Activated CD4-positive, alpha-beta T cell treated with anti-CD3 and anti-CD28 coated beads, Interleukin-2, amount 10 ng/mL, durations not matched to agents 24 days and 14 days (primary cell): ENCODE data around the gene DNASE1L3. TPM values are rescaled to one million over a fixed set of nuclear protein-coding genes. Genes with fewer than 3 reads are reported as not detected.

Source experiments
- DNase-seq: peaks from one replicate; pipeline ENCODE4 v3.0.0; 2022
- H3K27ac Mint-ChIP-seq: one replicate; pipeline ENCODE4 v1.8.0; 2022; ENCODE audit warnings: mild to moderate bottlenecking, mixed read lengths
- H3K27me3 Mint-ChIP-seq: one replicate; pipeline ENCODE4 v1.8.0; 2022; ENCODE audit warnings: mixed read lengths
- H3K36me3 Mint-ChIP-seq: one replicate; pipeline ENCODE4 v1.8.0; 2022; ENCODE audit warnings: low read depth, mild to moderate bottlenecking, mixed read lengths
- H3K4me1 Mint-ChIP-seq: one replicate; pipeline ENCODE4 v1.8.0; 2021; ENCODE audit warnings: mixed read lengths
- H3K4me3 Mint-ChIP-seq: one replicate; pipeline ENCODE4 v1.8.0; 2022; ENCODE audit warnings: mild to moderate bottlenecking, moderate library complexity, mixed read lengths
- H3K9me3 Mint-ChIP-seq: one replicate; pipeline ENCODE4 v1.8.0; 2021; ENCODE audit warnings: mixed read lengths
- intact Hi-C: fragments of 100-400 bp; cut with micrococcal nuclease; formaldehyde crosslinking; loops from one replicate; pipeline ENCODE4 v1.15.1; 2023
- total RNA-seq: library from RNA; stranded (reverse); gene quantifications from 2 replicates; pipeline ENCODE4 v1.2.3, GENCODE V29; 2022

The DNASE1L3 gene
- total RNA-seq, 1 donor from 2014 or later = not detected

DNA sequence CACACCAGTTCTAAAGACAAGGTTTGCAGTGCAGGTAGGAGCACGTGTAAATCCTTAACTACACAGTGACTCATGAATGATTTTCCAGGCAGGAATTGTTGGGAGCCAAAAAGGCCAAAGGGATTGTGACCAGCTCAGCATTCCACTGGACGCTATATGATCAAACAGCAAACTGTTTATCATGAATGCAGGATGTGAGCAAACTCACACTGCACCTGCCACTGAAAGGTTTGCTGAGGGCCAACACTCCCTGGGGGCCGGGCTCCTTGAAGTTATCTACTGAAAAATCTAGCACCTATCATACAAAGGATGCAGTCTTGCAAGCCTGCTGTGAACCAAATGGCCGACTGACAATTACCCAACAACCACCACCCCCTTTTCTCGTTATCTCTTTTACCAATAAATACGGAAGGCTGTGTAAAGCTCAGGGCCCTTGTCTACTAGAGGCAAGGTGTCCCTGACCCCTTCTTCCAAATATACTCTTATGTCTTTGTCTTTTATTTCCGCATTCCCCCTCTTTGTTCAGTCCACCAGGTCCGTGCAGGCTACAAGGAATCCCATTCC lies 11.5 kb upstream of the DNASE1L3 start:
- no peak overlapping the region for H3K27ac Mint-ChIP-seq
- intact Hi-C loops = no loop called here
- no peaks in the 10 kb centered on the region for H3K36me3 Mint-ChIP-seq
- no peaks in the 10 kb centered on the region for H3K4me1 Mint-ChIP-seq
- no peak overlapping the region for H3K4me3 Mint-ChIP-seq
- peaks cover 14% of the 10 kb centered on the region for H3K27me3 Mint-ChIP-seq
- no peaks in the 10 kb centered on the region for H3K9me3 Mint-ChIP-seq
- no peak for DNase-seq

DNA sequence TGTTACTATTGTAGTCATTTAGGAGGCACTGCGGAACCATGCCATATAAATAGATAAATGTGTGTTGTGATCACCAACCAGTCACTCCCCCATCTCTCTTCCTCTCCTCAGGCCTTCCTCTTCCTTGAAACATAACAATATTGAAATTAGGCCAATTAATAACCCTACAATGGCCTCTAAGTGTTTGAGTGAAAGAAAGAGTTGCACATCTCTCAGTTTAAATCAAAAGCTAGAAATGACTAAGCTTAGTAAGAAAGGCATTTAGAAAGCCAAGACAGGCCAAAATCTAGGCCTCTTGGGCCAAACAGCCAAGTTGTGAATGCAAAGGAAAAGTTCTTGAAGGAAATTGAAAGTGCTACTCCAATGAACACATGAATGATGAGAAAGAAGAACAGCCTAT lies 8.1 kb upstream of the DNASE1L3 start:
- H3K27me3 Mint-ChIP-seq = peaks cover 3% of the 10 kb centered on the region
- DNase-seq = no peak
- H3K9me3 Mint-ChIP-seq = no peaks in the 10 kb centered on the region
- no peaks in the 10 kb centered on the region for H3K36me3 Mint-ChIP-seq
- intact Hi-C loops = no loop called here
- H3K4me1 Mint-ChIP-seq = peaks cover 15% of the 10 kb centered on the region
- H3K27ac Mint-ChIP-seq = no peak overlapping the region
- no peak overlapping the region for H3K4me3 Mint-ChIP-seq

GRCh38 chr3:58217209-58217811 lies 6.5 kb upstream of the DNASE1L3 start:
- no peaks in the 10 kb centered on the region for H3K9me3 Mint-ChIP-seq
- intact Hi-C loops = loop anchor here (1.0 to 2.0 kb wide), 4 partner anchors 11 to 40 kb away; no protein-coding TSS in a partner anchor
- H3K4me3 Mint-ChIP-seq = no peak overlapping the region
- H3K27ac Mint-ChIP-seq = no peak overlapping the region
- peaks cover 3% of the 10 kb centered on the region for H3K27me3 Mint-ChIP-seq
- H3K36me3 Mint-ChIP-seq = no peaks in the 10 kb centered on the region
- peak; percentile 87 for DNase-seq
- peaks cover 15% of the 10 kb centered on the region for H3K4me1 Mint-ChIP-seq

DNA sequence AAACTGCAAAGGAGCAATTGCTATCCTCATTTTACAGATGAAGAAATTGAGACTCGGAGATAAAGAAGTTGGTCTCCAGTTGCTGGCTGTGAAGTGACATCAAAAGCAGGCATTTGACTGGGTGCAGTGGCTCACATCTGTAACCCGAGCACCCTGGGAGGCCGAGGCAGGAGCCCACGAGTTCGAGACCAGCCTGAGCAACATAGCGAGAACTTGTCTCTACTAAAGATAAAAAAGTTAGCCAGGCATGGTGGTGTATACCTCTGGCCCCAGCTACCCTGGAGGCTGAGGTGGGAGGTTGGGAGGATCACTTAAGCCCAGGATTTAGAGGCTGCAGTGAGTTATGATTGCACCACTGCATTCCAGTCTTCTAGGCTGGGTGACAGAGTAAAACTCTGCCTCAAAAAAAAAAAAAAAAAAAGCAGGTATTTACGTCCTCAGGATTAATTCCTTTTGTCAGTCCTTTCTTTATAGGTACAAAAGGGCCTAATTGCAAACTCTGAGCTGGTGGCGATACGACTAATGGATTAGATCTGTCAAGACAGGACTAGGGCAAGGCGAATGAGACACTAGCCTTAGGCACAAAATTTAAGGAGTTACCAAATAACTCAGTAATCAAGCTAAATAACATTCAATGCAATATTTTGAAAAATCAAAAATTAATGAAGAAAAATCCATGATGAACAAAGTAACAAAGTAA lies 5.9 kb upstream of the DNASE1L3 start:
- Mint-ChIP-seq H3K4me1 (peaks cover 15% of the 10 kb centered on the region), H3K4me3 (no peak overlapping the region), H3K9me3 (no peaks in the 10 kb centered on the region), H3K27ac (no peak overlapping the region), H3K36me3 (no peaks in the 10 kb centered on the region), H3K27me3 (peaks cover 4% of the 10 kb centered on the region)
- DNase-seq = no peak
- intact Hi-C loops = loop anchor here (1.0 to 2.0 kb wide), 4 partner anchors 10 to 39 kb away; no protein-coding TSS in a partner anchor

- Mint-ChIP-seq H3K9me3 (no peaks in the 10 kb centered on the region), H3K27me3 (peaks cover 5% of the 10 kb centered on the region), H3K4me1 (peaks cover 15% of the 10 kb centered on the region), H3K36me3 (no peaks in the 10 kb centered on the region), H3K27ac (peak overlapping the region; percentile 45), H3K4me3 (peak overlapping the region; percentile 15)
- no peak for DNase-seq
- intact Hi-C loops = loop anchor here (2.0 kb wide), 2 partner anchors 19 to 207 kb away; partner anchors contain the start of gene FLNB
Measured at GRCh38 chr3:58215317-58216025, 4.7 kb upstream of the DNASE1L3 start.

DNA sequence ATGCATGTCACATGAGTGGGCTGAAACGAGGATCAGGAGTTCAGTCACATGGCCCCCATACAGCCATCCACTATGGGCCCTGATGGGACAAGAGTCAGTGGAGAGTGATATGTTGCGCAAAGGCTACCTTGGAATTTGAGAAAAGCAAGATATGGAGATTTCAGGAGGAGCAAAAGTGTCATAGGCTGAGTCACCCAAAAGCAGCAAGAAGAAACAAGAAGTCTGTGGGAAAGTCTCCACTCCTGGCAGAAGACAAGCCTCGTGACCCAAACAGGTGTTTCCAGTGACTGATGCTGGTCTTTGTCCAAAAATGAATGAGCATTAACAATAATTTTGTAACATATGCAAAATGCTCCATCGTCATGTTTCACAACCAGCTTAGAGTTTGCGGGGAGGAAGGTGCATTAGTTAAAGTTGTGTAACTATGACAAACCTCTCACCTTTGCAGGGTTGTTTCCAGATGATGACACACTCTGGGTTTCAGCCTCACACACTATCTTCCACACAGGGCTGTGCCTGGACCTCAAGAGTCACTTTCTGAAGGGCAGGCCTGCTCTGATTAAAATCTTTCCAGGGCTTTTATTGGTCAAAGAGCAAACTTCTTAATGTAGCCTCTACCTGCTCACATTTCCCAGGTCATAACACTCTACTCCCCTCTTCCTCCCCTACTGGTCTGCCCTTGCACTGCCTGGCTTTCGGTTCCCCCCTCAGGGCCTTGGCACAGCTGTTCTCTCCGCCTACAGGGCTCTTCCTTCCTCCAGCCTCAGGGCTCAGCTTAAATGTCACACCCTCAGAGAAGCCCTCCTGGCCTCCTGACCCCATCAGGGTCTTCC lies 3.9 kb upstream of the DNASE1L3 start:
- DNase-seq = peak; percentile 65
- no peaks in the 10 kb centered on the region for H3K36me3 Mint-ChIP-seq
- H3K4me3 Mint-ChIP-seq = peak overlapping the region; percentile 15
- peaks cover 15% of the 10 kb centered on the region for H3K4me1 Mint-ChIP-seq
- peaks cover 9% of the 10 kb centered on the region for H3K27me3 Mint-ChIP-seq
- peak overlapping the region; percentile 45 for H3K27ac Mint-ChIP-seq
- intact Hi-C loops = loop anchor here (2.0 kb wide), 1 partner anchor 206 kb away; the partner anchor contains the start of gene FLNB
- no peaks in the 10 kb centered on the region for H3K9me3 Mint-ChIP-seq

DNA sequence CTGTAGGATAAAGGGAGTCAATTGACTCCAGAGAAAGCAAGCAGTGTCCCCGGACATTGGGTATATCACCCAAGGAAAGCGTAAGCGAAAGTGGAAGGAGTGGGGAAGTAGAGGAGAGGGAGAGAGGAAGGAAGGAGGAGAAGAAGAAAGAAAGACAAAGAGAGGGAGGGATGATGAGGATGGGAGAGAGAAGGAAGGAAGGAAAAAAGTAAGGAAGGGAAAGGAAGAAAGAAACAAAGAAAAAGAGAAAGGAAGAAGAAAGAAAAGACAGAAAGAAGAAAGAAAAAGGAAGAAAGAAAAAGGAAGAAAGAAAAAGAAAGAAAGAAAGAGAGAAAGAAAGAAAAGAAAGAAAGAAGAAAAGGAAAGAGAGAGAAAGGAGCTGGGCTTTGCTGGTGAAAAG lies 839 bp downstream of the DNASE1L3 start:
- H3K27ac Mint-ChIP-seq = no peak overlapping the region
- H3K9me3 Mint-ChIP-seq = no peaks in the 10 kb centered on the region
- no peak overlapping the region for H3K4me3 Mint-ChIP-seq
- intact Hi-C loops = no loop called here
- peaks cover 10% of the 10 kb centered on the region for H3K27me3 Mint-ChIP-seq
- H3K36me3 Mint-ChIP-seq = no peaks in the 10 kb centered on the region
- DNase-seq = no peak
- H3K4me1 Mint-ChIP-seq = peaks cover 19% of the 10 kb centered on the region

DNA sequence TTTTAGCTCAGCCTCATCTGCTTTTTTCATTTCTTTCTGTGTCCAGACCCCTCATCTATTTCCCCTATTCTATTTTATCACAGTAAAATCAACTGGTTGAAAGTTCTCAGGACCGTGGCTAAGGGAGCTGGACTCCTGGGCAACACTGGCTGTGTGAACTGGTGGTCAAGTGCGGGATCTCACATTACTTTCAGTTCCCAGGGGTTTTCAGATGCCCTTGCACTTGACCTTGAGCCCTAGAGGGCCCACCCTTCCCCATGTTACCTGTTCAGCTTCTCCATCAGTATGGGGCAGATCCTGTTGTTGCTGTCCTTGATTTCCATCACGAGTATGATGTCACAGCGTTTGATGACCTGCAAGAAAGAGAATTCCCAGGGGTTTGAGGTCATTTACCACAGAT lies 2.8 kb downstream of the DNASE1L3 start:
- Mint-ChIP-seq H3K36me3 (no peaks in the 10 kb centered on the region), H3K4me3 (no peak overlapping the region), H3K9me3 (no peaks in the 10 kb centered on the region), H3K4me1 (peaks cover 11% of the 10 kb centered on the region), H3K27me3 (peaks cover 12% of the 10 kb centered on the region), H3K27ac (no peak overlapping the region)
- intact Hi-C loops = no loop called here
- DNase-seq = no peak

DNA sequence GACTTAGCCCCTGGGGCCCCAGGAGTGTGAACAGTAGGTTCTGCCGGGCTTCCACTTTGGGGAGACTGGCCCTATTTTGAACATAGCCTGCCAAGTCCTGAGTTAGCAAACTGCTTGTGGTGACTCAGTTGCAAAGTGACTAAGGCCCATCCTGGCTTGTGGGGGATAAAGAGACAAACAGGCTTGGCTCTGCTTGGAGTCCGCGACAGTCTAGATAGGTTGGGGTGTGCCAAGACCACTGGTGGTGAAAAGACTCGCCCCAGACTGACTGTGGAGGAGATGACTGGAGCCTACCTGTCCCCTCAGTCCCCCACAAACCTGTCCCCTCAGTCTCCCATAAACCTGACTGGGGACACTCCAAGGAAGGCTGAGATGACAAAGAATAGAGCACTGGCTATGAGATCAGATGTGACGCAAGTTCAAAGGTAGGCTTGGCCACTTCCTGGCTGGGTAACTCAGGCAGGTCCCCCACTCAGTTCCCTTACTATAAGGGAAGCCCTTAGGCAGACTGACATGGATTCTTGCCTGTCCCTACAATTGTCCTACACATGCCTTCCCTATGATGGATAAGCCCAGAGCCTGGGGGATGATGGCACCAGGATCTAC lies 4.3 kb downstream of the DNASE1L3 start:
- peak overlapping the region; percentile 59 for H3K27ac Mint-ChIP-seq
- H3K9me3 Mint-ChIP-seq = no peaks in the 10 kb centered on the region
- peaks cover 11% of the 10 kb centered on the region for H3K4me1 Mint-ChIP-seq
- peak; percentile 71 for DNase-seq
- intact Hi-C loops = loop anchor here (1.0 kb wide), 1 partner anchor 11 kb away; no protein-coding TSS in a partner anchor
- H3K4me3 Mint-ChIP-seq = no peak overlapping the region
- peaks cover 14% of the 10 kb centered on the region for H3K27me3 Mint-ChIP-seq
- no peaks in the 10 kb centered on the region for H3K36me3 Mint-ChIP-seq

DNA sequence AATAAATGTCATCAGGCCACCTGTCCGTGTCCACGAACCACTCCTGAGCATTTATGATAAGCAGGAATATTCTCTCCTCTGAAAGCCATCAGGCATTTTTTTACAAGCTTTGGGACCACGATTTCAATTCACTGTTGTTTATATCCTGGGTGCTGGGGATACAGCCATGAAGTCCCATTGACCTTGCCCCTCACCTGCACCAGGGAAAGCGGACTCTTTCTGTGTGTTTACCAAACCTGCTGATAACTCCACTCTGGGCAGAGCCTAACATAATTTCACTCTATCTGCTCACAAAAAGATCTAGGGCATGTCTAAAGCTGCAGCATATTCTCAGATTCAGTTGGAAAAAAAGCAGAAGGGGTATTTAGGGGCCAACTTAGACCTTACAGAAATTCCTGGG lies 4.8 kb downstream of the DNASE1L3 start:
- Mint-ChIP-seq H3K27me3 (peaks cover 13% of the 10 kb centered on the region), H3K27ac (no peak overlapping the region), H3K9me3 (no peaks in the 10 kb centered on the region), H3K36me3 (no peaks in the 10 kb centered on the region), H3K4me3 (no peak overlapping the region), H3K4me1 (peaks cover 11% of the 10 kb centered on the region)
- DNase-seq = no peak
- intact Hi-C loops = loop anchor here (1.0 kb wide), 1 partner anchor 11 kb away; no protein-coding TSS in a partner anchor

- H3K36me3 Mint-ChIP-seq = no peaks in the 10 kb centered on the region
- intact Hi-C loops = no loop called here
- H3K27ac Mint-ChIP-seq = no peak overlapping the region
- no peak for DNase-seq
- no peaks in the 10 kb centered on the region for H3K9me3 Mint-ChIP-seq
- H3K27me3 Mint-ChIP-seq = peaks cover 15% of the 10 kb centered on the region
- no peak overlapping the region for H3K4me3 Mint-ChIP-seq
- peaks cover 14% of the 10 kb centered on the region for H3K4me1 Mint-ChIP-seq
Measured at GRCh38 chr3:58204720-58205119, 6.1 kb downstream of the DNASE1L3 start.

DNA sequence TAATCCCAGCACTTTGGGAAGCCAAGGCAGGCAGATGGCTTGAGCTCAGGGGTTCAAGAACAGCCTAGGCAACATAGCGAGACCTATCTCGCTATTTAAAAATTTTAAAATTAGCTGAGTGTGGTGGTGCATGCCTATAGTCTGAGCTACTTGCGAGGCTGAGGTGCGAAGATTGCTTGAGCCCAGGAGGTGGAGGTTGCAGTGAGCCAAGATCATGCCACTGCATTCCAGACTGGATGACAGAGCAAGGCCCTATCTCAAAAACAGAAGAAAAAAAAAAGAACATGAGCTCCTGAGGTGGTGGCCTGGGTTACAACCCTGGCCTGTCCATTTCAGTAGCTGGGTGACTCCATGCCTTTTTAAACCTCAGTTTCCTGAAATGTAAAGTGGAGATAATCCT lies 7.2 kb downstream of the DNASE1L3 start:
- H3K27ac Mint-ChIP-seq = no peak overlapping the region
- H3K9me3 Mint-ChIP-seq = no peaks in the 10 kb centered on the region
- peaks cover 15% of the 10 kb centered on the region for H3K27me3 Mint-ChIP-seq
- intact Hi-C loops = no loop called here
- peaks cover 14% of the 10 kb centered on the region for H3K4me1 Mint-ChIP-seq
- DNase-seq = no peak
- no peaks in the 10 kb centered on the region for H3K36me3 Mint-ChIP-seq
- no peak overlapping the region for H3K4me3 Mint-ChIP-seq

DNA sequence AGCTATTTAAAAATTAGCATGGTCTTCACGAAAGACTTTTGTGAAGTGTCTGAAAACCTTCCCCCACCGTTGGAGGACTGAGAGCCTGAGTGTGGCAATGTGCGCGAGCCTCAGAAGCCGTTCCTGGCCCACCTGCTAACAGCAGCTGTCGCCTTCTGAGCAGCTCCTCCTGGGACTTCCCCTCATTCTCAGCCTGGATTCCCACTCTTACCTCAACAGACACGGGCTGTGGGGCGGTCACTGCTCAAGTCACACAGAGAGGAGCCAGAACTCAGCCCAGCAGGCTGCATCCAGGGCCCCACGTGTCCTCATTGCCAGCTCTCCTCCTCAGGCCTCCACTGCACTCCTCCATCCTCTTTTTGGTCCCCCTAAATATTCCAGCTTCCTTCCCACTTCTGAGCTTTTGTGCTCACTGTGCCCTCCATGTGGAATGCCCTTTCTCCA lies 7.8 kb downstream of the DNASE1L3 start:
- Mint-ChIP-seq H3K4me1 (peaks cover 14% of the 10 kb centered on the region), H3K27me3 (peaks cover 15% of the 10 kb centered on the region), H3K9me3 (no peaks in the 10 kb centered on the region), H3K36me3 (no peaks in the 10 kb centered on the region), H3K27ac (no peak overlapping the region), H3K4me3 (no peak overlapping the region)
- no peak for DNase-seq
- intact Hi-C loops = no loop called here
